Measurements from ENCODE around the gene MBD6.

Gene MBD6

GRCh38 chr12:57577981-57578758 is 55.5 kb downstream of the MBD6 start:
- DNase-seq (ENCODE audit: low read depth), result no peak

GRCh38 chr12:57579011-57579410 is 56.4 kb downstream of the MBD6 start:
- no peak for DNase-seq (ENCODE audit: low read depth)
